Smooth muscle cell (in vitro differentiated cells): Measurements from ENCODE around the gene GRIP2. TPM values are rescaled to one million over a fixed set of nuclear protein-coding genes. Genes with fewer than 3 reads are reported as not detected.

Experiments used
- DNase-seq: peaks from one replicate; lab custom pipeline; 2025; ENCODE audit not compliant: unreplicated experiment; lab: John Stamatoyannopoulos, UW
- H2AFZ ChIP-seq: fragments of 200-600 bp; sonication (generic); 2 replicates; pipeline ENCODE4 v1.6.0; 2016; ENCODE audit warnings: antibody characterized with exemption, low read depth, mild to moderate bottlenecking
- H3F3A ChIP-seq: fragments of 200-600 bp; sonication (generic); 2 replicates; pipeline ENCODE4 v1.6.0; 2017; ENCODE audit warnings: antibody characterized with exemption, low read depth
- H3K27ac ChIP-seq: fragments of 200-600 bp; sonication (generic); 2 replicates; pipeline ENCODE4 v1.5.1; 2016; ENCODE audit warnings: low read depth, mild to moderate bottlenecking
- H3K27me3 ChIP-seq: fragments of 200-600 bp; sonication (generic); 2 replicates; pipeline ENCODE4 v1.6.1; 2016; ENCODE audit warnings: low read depth, mild to moderate bottlenecking
- H3K36me3 ChIP-seq: fragments of 200-600 bp; sonication (generic); 2 replicates; pipeline ENCODE4 v1.5.1; 2016; ENCODE audit warnings: low read depth
- H3K4me1 ChIP-seq: fragments of 200-600 bp; sonication (generic); 2 replicates; pipeline ENCODE4 v1.5.1; 2016; ENCODE audit warnings: low read depth
- H3K4me2 ChIP-seq: fragments of 200-600 bp; sonication (generic); 2 replicates; pipeline ENCODE4 v1.6.0; 2016; ENCODE audit warnings: mild to moderate bottlenecking
- H3K4me3 ChIP-seq: fragments of 200-600 bp; sonication (generic); 2 replicates; pipeline ENCODE4 v1.5.1; 2016; ENCODE audit warnings: mild to moderate bottlenecking
- H3K79me2 ChIP-seq: fragments of 200-600 bp; sonication (generic); 2 replicates; pipeline ENCODE4 v1.6.0; 2016; ENCODE audit warnings: low read depth, mild to moderate bottlenecking
- H3K9ac ChIP-seq: fragments of 200-600 bp; sonication (generic); 2 replicates; pipeline ENCODE4 v1.6.0; 2016; ENCODE audit warnings: low read depth
- H3K9me3 ChIP-seq: fragments of 200-600 bp; sonication (generic); replicated peaks from 2 replicates; pipeline ENCODE4 v1.5.1; 2016; ENCODE audit warnings: low read depth
- H4K20me1 ChIP-seq: fragments of 200-600 bp; sonication (generic); 2 replicates; pipeline ENCODE4 v1.6.0; 2016; ENCODE audit warnings: low read depth
- WGBS: methylation state at CpG from one replicate; pipeline ENCODE4 v1.1.7; 2016; ENCODE audit warnings: low lambda C conversion rate; 5-methylcytosine and 5-hydroxymethylcytosine counted together
- polyA plus RNA-seq: library from polyadenylated mRNA; unstranded; fragments of >200 nt; fragmentation: Nextera tagmentation; extraction: Ambion mirVana; gene quantifications from 2 replicates; pipeline ENCODE4 v1.2.1, GENCODE V29; 2016
- total RNA-seq: library from RNA; depleted of rRNA; stranded (reverse); fragments of >200 nt; gene quantifications from 2 replicates; pipeline ENCODE4 v1.2.3, GENCODE V29; 2014
- TF ChIP-seq, protein P1 (sequence below): fragments of 200-600 bp; sonication (generic); IDR thresholded peaks from 2 replicates; pipeline ENCODE4 v1.5.1; 2017; ENCODE audit warnings: borderline replicate concordance, mild to moderate bottlenecking, antibody characterized with exemption; ENCODE audit not compliant: insufficient read depth, poor library complexity, severe bottlenecking

GRIP2 gene
- total and polyA plus RNA-seq, 2 experiments from 2014 or later, result 2.0 to 6.5 TPM

DNA sequence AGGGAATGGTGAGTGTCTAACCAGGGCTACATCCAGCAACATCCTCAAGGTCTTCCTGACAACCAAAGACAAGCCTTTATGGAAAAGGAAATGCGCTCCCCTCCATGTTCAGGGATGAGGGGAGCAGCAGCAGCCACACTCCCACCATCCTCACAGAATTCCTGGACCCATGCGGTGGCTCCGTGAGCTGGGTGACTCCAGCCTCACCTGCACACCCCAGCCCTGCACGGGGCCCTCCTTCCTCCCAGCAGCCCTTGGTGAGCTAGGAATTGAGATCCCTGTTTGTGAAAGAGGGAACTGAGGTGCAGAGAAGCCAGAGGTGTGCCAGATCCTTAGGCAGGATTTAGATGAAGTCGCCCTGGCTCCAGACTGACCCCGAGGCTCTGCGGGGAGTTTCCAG is 52.3 kb downstream of the GRIP2 start:
- H3K4me3 ChIP-seq, result no peak overlapping the region
- no peaks in the 10 kb centered on the region for H3K79me2 ChIP-seq
- H3K4me2 ChIP-seq, result no peak overlapping the region
- DNase-seq, result no peak
- H2AFZ ChIP-seq, result no peak overlapping the region
- no peak overlapping the region for H3K27ac ChIP-seq
- no peaks in the 10 kb centered on the region for H3K27me3 ChIP-seq
- WGBS, result 96% methylated on average over 7 of the region's 7 CpGs
- no peaks in the 10 kb centered on the region for H4K20me1 ChIP-seq
- no peaks in the 10 kb centered on the region for H3K4me1 ChIP-seq
- no peak overlapping the region for H3K9ac ChIP-seq
- TF ChIP-seq, protein P1, sequence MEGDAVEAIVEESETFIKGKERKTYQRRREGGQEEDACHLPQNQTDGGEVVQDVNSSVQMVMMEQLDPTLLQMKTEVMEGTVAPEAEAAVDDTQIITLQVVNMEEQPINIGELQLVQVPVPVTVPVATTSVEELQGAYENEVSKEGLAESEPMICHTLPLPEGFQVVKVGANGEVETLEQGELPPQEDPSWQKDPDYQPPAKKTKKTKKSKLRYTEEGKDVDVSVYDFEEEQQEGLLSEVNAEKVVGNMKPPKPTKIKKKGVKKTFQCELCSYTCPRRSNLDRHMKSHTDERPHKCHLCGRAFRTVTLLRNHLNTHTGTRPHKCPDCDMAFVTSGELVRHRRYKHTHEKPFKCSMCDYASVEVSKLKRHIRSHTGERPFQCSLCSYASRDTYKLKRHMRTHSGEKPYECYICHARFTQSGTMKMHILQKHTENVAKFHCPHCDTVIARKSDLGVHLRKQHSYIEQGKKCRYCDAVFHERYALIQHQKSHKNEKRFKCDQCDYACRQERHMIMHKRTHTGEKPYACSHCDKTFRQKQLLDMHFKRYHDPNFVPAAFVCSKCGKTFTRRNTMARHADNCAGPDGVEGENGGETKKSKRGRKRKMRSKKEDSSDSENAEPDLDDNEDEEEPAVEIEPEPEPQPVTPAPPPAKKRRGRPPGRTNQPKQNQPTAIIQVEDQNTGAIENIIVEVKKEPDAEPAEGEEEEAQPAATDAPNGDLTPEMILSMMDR, result no peak
- no peaks in the 10 kb centered on the region for H3K36me3 ChIP-seq
- H3F3A ChIP-seq, result no peaks in the 10 kb centered on the region
- H3K9me3 ChIP-seq, result no peaks in the 10 kb centered on the region

DNA sequence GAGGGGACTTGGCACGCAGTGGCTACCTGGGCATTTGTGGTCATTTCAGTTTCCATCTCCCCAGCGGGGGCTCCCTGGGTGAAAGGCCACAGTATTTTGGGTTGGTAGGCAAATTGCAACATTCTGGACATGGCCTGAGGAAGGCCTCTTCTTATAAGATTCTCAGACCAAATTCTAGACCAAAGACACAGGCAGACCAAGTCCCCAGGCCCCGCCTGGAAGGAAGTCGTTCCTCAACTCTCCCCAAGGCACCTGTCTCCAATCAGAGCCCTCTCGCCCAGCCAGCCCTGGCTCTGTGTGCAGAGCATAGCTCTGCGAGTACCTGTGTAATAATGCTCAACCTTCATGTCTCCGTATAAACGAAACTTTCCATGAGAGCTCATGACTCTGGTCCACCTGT is 53.1 kb downstream of the GRIP2 start:
- Histone ChIP-seq H3K4me2 (no peak overlapping the region), H3K27ac (no peak overlapping the region), H3K36me3 (no peaks in the 10 kb centered on the region), H3K79me2 (no peaks in the 10 kb centered on the region), H3F3A (no peaks in the 10 kb centered on the region), H4K20me1 (no peaks in the 10 kb centered on the region), H3K4me3 (no peak overlapping the region), H3K4me1 (no peaks in the 10 kb centered on the region), H3K27me3 (no peaks in the 10 kb centered on the region), H3K9ac (no peak overlapping the region), H2AFZ (no peak overlapping the region), H3K9me3 (no peaks in the 10 kb centered on the region)
- WGBS, result 95% methylated on average over 8 of the region's 8 CpGs
- TF ChIP-seq, protein P1, result no peak
- no peak for DNase-seq

GRCh38 chr3:14486460-14486859 is 53.7 kb downstream of the GRIP2 start:
- no peaks in the 10 kb centered on the region for H3K9me3 ChIP-seq
- 94% methylated on average over 5 of the region's 5 CpGs for WGBS
- TF ChIP-seq, protein P1, result no peak
- no peaks in the 10 kb centered on the region for H3K27me3 ChIP-seq
- H3K4me2 ChIP-seq, result no peak overlapping the region
- no peak overlapping the region for H3K9ac ChIP-seq
- no peaks in the 10 kb centered on the region for H3K79me2 ChIP-seq
- H3K4me1 ChIP-seq, result no peaks in the 10 kb centered on the region
- H2AFZ ChIP-seq, result no peak overlapping the region
- no peaks in the 10 kb centered on the region for H3K36me3 ChIP-seq
- no peak overlapping the region for H3K4me3 ChIP-seq
- H3F3A ChIP-seq, result no peaks in the 10 kb centered on the region
- DNase-seq, result no peak
- no peak overlapping the region for H3K27ac ChIP-seq
- no peaks in the 10 kb centered on the region for H4K20me1 ChIP-seq

DNA sequence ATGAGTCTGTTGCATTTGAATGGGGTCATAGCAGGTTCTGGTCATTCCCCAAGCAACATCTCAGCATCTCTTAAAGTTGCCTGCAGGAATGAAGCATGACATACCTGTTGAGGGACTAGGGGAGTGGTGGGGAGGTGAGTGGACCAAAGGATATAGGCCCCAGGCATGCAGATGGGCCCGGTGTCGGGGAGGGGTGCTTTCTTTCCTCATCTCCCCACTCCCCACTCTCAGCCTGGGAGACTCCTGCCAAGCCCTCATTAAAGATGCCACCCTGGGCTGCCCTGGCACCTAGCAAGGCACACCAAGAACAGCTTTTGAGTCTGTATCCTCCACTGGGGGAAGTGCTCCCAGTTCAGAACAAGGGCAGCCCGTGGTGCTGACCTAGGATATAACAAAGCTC is 54.2 kb downstream of the GRIP2 start:
- H4K20me1 ChIP-seq, result no peaks in the 10 kb centered on the region
- H3K9me3 ChIP-seq, result no peaks in the 10 kb centered on the region
- H3K4me3 ChIP-seq, result no peak overlapping the region
- H3K27me3 ChIP-seq, result no peaks in the 10 kb centered on the region
- no peak overlapping the region for H2AFZ ChIP-seq
- TF ChIP-seq, protein P1, result no peak
- no peaks in the 10 kb centered on the region for H3K79me2 ChIP-seq
- H3K4me1 ChIP-seq, result no peaks in the 10 kb centered on the region
- H3F3A ChIP-seq, result no peaks in the 10 kb centered on the region
- no peak overlapping the region for H3K27ac ChIP-seq
- no peak overlapping the region for H3K4me2 ChIP-seq
- DNase-seq, result no peak
- WGBS, result 100% methylated on average over 3 of the region's 3 CpGs
- no peaks in the 10 kb centered on the region for H3K36me3 ChIP-seq
- H3K9ac ChIP-seq, result no peak overlapping the region
